HG03196 (cell line): Measurements from ENCODE around the gene SLC41A3.

Experiments used
- ATAC-seq: cut with Tn5 transposase; IDR thresholded peaks from one replicate; pipeline ENCODE4 v1.9.1; 2021; ENCODE audit not compliant: unreplicated experiment

Gene SLC41A3

DNA sequence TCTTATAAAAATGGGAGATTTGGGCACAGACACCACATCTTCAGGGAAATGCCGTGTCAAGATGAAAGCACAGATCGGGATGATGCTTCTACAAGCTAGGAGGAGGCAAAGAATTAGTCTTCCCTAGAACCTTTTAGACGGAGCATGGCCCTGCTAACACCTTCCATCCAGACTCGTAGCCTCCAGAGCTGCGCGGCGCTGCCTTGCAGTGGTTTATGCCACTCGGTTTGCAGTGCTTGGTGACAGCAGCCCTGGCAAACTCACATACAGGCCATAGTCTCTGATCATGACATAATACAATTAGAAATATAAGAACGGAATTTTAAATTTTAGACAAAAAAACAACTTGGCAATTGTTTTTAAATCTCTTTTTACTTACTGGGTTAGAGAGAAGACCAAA, 37.1 kb upstream of the SLC41A3 start:
- no peak for ATAC-seq

DNA sequence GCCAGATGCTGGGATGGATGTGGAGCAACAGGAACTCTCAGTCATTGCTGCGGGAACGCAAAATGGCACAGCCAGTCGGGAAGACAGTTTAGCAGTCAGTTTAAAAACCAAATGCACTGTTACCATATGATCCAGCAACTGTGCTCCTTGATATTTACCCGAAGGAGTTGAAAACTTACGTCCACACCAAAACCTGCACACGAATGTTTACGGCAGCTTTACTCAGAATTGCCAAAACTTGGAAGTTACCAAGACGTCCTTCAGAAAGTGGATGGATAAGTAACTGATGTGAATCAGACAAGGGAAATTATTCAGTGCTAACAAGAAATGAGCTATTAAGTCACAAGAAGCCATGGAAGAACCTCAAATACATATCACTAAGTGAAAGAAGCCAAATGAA, 36.1 kb upstream of the SLC41A3 start:
- no peak for ATAC-seq

GRCh38 chr3:126119008-126119675, 35.2 kb upstream of the SLC41A3 start:
- ATAC-seq, result no peak

DNA sequence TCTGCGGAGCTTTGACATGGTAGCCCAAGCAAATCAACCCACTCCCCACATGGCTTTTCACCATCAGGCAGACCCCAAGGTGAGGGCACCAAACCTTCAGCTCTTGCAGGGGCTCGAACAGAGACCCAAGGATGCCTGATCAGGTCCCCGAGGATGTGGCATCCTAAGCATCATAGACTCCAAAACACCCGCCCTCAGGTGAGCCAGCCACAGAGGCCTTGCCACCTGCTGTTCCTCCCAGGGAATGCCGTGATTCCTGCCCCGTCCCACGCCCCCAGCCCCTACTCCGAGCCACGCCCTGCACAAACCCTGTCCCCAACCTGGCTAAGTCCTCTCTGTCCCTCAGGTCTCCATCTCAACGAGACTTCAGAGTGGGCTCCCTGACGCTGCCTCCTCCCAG, 34.7 kb upstream of the SLC41A3 start:
- ATAC-seq, result no peak

DNA sequence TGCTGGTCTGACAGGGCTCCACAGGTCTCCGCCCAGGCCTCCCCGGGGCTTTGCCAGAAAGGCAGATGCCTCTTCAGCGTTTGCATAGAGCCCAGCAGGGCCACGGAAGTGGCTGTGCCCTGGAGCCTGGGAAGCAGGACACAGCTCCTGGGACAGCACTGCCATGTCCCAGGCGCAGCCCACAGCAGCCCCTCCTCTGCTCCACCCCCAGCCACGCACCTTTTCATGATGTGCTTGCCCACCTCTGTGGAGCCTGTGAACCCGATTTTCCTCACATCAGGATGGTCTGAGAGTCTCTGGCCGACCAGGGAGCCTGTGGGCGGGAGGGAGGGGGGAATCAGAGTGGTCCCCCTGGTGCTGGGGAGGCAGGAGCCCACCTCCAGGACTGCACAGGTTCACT, 33.9 kb upstream of the SLC41A3 start:
- ATAC-seq, result no peak

- ATAC-seq, result no peak
Observed at GRCh38 chr3:126117212-126117611, 33.3 kb upstream of the SLC41A3 start.

DNA sequence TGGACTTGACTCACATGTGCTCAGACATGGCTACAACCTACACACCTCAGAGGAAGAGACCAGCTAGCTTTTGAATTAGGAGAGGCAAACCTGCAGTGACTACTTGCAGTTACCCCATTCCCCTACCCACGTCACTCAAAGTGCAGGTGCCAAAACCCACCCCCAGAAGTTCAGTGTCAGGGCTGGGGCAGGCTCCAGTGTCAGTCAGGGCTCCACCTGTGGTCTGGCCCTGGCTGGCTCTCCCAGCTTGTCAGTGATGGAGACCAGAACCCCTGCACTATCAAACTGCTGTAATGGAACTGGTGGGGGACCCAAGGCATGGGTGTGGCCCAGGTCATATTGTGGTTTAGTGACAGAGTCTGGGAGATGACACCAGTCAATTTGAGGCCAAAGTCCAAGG, 32.6 kb upstream of the SLC41A3 start:
- no peak for ATAC-seq

GRCh38 chr3:126114443-126115386, 30.8 kb upstream of the SLC41A3 start:
- ATAC-seq, result no peak

- ATAC-seq, result no peak
Observed at GRCh38 chr3:126113733-126114442, 30.0 kb upstream of the SLC41A3 start.

DNA sequence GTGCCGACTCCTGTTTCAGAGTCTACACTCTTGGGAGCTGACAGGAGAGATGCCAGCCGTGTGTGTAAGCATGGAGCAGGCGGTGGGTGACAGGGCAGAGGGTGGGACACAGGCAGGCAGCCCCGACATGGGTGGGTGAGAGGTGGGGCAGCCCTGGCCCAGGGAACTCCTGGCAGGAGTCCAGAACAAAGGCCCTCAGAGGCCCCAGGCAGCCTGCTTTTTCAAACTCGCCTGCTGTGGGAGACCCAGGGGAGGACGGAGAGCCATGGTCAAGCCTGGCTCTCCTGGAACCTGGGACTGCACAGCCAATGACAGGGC, 29.3 kb upstream of the SLC41A3 start:
- ATAC-seq, result no peak

DNA sequence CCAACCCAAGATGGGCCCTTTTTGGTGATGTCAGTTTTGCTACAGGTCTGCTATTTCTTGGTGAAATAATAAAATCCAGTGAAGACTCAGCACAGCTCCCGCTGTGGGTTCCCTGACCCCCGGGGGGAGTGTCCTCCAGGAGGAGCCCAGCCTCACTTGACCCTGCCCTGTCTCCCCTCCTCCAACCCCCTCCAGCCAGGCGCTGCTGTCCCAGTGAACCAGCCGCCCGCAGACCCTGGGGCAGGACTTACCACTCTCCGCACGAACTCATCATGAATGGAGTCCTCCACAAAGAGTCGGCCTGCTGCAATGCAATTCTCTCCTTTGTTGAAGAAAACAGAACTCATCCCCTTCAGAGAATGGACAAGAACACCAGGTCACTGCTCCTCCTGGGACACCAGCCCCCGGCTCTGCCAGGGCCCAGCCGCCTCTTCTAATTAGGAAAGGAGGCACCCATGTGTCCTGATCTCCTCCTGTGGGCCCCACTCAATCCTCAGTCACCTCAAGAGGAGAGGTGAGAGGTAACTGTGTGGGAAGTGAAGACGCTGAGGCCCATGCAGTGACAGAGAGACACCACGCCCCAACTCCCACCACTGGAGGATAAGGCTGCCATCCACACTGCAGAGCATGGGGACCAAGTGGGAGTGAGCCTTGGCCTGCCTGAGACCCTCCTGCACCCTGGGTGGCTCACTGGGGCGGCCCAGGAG, 28.8 kb upstream of the SLC41A3 start:
- no peak for ATAC-seq

DNA sequence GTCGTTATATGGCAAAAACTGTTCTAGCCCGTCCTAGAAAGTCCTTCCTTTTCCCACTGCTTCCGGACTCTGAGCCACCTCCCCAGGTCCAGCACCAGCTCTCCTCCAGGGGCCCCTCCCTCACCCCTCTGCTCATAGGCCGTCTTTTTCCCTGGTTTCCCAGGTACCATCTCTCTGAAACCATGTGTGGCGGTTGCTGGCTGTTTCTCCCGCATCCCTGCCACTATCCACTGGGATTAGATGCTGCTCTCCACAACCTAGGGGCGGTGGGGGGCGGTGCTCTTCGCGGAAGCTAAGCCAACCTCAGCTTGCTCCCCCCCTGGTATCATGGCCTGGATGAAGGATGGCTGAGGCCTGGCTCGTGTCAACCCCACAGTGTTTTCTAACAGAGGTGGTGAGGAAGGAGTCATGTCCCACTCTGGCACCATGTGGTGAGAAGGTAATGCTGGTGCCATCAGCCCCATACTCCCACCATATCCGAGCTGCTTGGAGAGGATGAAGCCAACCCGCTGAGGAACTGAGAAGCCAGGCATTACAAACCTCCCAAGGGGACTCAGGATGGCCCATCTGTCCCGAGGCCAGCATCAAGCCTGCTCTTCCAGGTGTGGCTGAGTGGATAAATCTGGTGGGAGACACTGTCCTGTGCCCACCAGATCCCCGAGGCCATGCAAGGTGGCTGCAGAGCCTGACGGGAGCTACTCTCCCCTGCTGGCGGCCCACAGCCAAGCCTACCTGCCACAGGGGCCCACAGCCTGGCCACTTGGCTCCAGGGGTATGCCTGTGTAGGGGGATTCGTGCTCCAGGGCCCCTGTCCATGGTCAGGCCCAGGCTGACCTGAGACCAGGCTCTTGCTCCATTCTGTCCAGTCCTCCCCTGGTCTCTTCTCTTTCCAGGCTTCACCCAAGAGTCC, 27.9 kb upstream of the SLC41A3 start:
- no peak for ATAC-seq

GRCh38 chr3:126111126-126111551, 27.2 kb upstream of the SLC41A3 start:
- ATAC-seq, result no peak

GRCh38 chr3:126110431-126111125, 26.7 kb upstream of the SLC41A3 start:
- ATAC-seq, result no peak

DNA sequence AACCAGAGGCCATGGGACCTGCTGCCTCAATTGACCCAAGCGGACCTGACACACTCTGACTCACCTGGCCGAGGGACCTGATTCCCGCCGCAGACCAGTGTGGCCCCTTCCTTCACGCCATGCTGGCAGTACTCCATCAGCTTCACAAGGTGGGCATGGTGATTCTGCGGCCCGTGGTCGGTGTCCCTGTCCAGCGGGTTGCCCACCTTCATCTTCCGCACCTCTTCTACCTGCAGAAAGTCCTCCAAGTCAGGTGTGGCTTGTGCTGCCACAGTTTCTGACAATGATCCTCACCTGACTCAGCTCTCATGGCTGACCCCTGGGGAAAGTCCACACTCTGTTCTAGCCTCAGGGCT, 25.9 kb upstream of the SLC41A3 start:
- no peak for ATAC-seq

- ATAC-seq, result no peak
Observed at GRCh38 chr3:126109146-126109879, 25.4 kb upstream of the SLC41A3 start.

DNA sequence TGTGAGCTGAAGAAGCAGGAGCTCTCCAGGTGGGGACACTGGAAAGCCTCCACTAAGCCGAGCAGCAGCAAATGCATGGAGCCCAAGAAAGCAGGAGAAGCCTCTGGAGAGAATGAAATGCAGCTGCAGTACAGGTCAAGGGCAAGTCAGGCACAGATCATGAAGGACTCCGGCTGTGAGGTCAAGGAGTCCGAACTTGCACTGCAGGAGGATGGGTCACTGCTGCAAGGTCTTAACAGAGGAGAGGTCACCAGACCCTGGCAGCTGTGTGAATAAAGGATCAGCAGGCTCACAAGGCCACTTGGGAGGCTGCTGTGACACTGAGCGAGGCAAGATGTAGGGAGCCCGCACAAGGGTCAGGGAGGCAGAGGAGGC, 24.7 kb upstream of the SLC41A3 start:
- ATAC-seq, result no peak

- no peak for ATAC-seq
Observed at GRCh38 chr3:126107957-126108675, 24.2 kb upstream of the SLC41A3 start.
